Suprapubic skin (tissue), 4 donors: ENCODE measurements around the gene PPP1R2C.

Source experiments
- CTCF ChIP-seq, 2 donors: fragments of 200-600 bp in 1 of 2; fragments of 450-650 bp in 1 of 2; sonication (generic) in 1 of 2; IDR thresholded peaks; one replicate each; pipeline ENCODE4 v1.5.1; 2016 to 2019; ENCODE audit warnings: antibody characterized with exemption in 2 of 2, mild to moderate bottlenecking in 1 of 2, moderate library complexity in 1 of 2
- EP300 ChIP-seq: sonication (generic); formaldehyde crosslinking; IDR thresholded peaks from one replicate; pipeline ENCODE4 v1.6.1; 2017; ENCODE audit warnings: antibody characterized with exemption
- POLR2A ChIP-seq, 2 donors: fragments of 450-650 bp; IDR thresholded peaks; one replicate each; pipeline ENCODE4 v1.6.1; 2017; ENCODE audit warnings: antibody characterized with exemption in 2 of 2, mild to moderate bottlenecking in 2 of 2, moderate library complexity in 2 of 2
- POLR2AphosphoS5 ChIP-seq, 3 donors: sonication (generic); formaldehyde crosslinking; IDR thresholded peaks; one replicate each; pipeline ENCODE4 v1.6.1; 2017; ENCODE audit warnings: antibody characterized with exemption in 3 of 3

- no peak for TF ChIP-seq CTCF (IDR thresholded peaks at IDR 0.05)
- no peak for TF ChIP-seq POLR2A (IDR thresholded peaks at IDR 0.05)
- no peak for TF ChIP-seq POLR2AphosphoS5 (IDR thresholded peaks at IDR 0.05)
- no peak for TF ChIP-seq EP300
These were observed 45.5 kb downstream of the PPP1R2C start for GRCh38 chrX:42732506-42732905.
